Measurements from ENCODE around the gene USP33. TPM values are rescaled to one million over a fixed set of nuclear protein-coding genes. Genes with fewer than 3 reads are reported as not detected.

The USP33 gene
- total RNA-seq, 4 donors from 2014 or later, result 54.4 to 94.0 (median 84.6) TPM

- Histone ChIP-seq H3K36me3 (peaks cover 0 to 58% of the 10 kb centered on the region in 2 donors), H3K4me3 (no peak overlapping the region), H3K27ac (no peak overlapping the region), H3K4me1 (peaks cover 0 to 8% (median 0%) of the 10 kb centered on the region in 3 donors), H3K27me3 (no peaks in the 10 kb centered on the region), H3K9me3 (no peaks in the 10 kb centered on the region)
- 60 to 88% methylated on average over 1 of the region's 1 CpG for WGBS, 2 donors (ENCODE audit: low coverage in 1 of 2)
- ATAC-seq, result no peak
- no peak for TF ChIP-seq POLR2A (IDR thresholded peaks at IDR 0.05)
- TF ChIP-seq EP300 (IDR thresholded peaks at IDR 0.05), result no peak
- no peak for TF ChIP-seq POLR2AphosphoS5 (IDR thresholded peaks at IDR 0.05)
- TF ChIP-seq CTCF (IDR thresholded peaks at IDR 0.05), result no peak
Observed at GRCh38 chr1:77739235-77739634, 20.4 kb downstream of the USP33 start.

DNA sequence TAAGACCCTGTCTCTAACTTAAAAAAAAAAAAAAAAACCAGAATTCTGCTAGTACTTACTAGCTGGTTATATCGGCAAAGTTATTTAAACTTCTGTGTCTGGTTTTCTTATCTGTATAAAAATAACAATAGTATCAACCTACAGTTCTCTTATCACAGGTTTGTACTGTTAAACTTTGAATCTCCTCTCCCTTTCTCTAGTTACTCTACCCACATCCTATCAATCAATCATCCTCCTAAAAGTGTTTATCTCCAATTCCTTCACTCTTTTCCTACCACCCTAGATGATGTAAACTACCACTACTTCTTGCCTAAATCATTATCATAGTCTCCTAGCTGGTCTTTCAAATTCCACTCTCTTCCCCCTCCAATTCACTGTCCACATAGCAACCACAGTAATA is 27.6 kb downstream of the USP33 start:
- peaks cover 0 to 81% of the 10 kb centered on the region in 2 donors for H3K36me3 ChIP-seq
- no peak overlapping the region for H3K4me3 ChIP-seq
- H3K9me3 ChIP-seq, result no peaks in the 10 kb centered on the region
- no peak overlapping the region for H3K27ac ChIP-seq
- no peaks in the 10 kb centered on the region for H3K27me3 ChIP-seq
- TF ChIP-seq EP300 (IDR thresholded peaks at IDR 0.05) (no peak), CTCF (IDR thresholded peaks at IDR 0.05) (no peak), POLR2AphosphoS5 (IDR thresholded peaks at IDR 0.05) (no peak), POLR2A (IDR thresholded peaks at IDR 0.05) (no peak)
- H3K4me1 ChIP-seq, result no peaks in the 10 kb centered on the region
- ATAC-seq, result no peak
- WGBS, 2 donors (ENCODE audit: low coverage in 1 of 2), result 27 to 89% methylated on average over 1 of the region's 1 CpG

DNA sequence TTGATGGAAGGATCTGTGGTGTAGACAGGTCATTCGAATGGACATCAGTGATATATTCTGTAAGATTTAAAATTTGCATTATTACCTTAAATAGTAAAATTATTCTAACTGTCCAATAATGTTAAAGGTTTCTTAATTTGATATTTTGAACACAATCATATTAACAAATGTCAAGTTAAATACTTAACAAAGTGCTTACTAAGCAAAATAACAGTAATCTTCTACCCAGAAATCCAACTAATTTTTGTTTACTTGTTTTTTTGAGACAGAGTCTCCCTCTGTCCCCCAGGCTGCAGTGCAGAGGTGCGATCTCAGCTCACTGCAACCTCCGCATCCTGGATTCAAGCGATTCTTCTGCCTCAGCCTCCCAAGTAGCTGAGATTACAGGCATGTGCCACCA is 33.9 kb downstream of the USP33 start:
- no peak for TF ChIP-seq POLR2A (IDR thresholded peaks at IDR 0.05)
- no peak for TF ChIP-seq CTCF (IDR thresholded peaks at IDR 0.05)
- TF ChIP-seq POLR2AphosphoS5 (IDR thresholded peaks at IDR 0.05), result no peak
- TF ChIP-seq EP300 (IDR thresholded peaks at IDR 0.05), result no peak
- Histone ChIP-seq H3K27ac (no peak overlapping the region), H3K4me3 (no peak overlapping the region), H3K27me3 (no peaks in the 10 kb centered on the region), H3K9me3 (no peaks in the 10 kb centered on the region), H3K36me3 (peaks cover 10 to 98% of the 10 kb centered on the region in 2 donors), H3K4me1 (no peaks in the 10 kb centered on the region)
- ATAC-seq, result no peak
- 92 to 98% methylated on average over 4 of the region's 4 CpGs for WGBS, 2 donors (ENCODE audit: low coverage in 1 of 2)

DNA sequence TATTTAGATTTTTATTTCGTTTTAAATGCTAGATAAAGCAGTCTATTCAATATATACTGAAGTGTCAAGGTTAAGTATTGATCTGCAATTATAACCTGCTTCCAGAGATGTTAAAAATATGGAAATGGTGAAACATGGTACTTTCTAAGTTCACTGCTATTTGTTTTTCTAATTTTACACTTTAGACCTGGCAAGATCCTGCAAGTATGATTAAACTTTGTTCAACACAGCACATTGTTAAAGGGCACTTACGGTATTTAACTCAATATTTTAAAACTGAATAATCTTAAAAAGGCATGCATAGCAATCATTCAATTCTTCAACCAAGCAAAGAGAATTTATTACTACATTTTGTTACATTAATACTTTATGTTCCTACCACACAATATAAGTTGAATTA is 41.5 kb downstream of the USP33 start:
- WGBS, 2 donors (ENCODE audit: low coverage in 1 of 2), result 95 to 97% methylated on average over 2 of the region's 2 CpGs
- Histone ChIP-seq H3K9me3 (no peaks in the 10 kb centered on the region), H3K27ac (no peak overlapping the region), H3K4me1 (no peaks in the 10 kb centered on the region), H3K4me3 (no peak overlapping the region), H3K27me3 (no peaks in the 10 kb centered on the region), H3K36me3 (peaks cover 10 to 100% of the 10 kb centered on the region in 2 donors)
- no peak for ATAC-seq
- TF ChIP-seq POLR2A (IDR thresholded peaks at IDR 0.05) (no peak), CTCF (IDR thresholded peaks at IDR 0.05) (no peak), EP300 (IDR thresholded peaks at IDR 0.05) (no peak), POLR2AphosphoS5 (IDR thresholded peaks at IDR 0.05) (no peak)

DNA sequence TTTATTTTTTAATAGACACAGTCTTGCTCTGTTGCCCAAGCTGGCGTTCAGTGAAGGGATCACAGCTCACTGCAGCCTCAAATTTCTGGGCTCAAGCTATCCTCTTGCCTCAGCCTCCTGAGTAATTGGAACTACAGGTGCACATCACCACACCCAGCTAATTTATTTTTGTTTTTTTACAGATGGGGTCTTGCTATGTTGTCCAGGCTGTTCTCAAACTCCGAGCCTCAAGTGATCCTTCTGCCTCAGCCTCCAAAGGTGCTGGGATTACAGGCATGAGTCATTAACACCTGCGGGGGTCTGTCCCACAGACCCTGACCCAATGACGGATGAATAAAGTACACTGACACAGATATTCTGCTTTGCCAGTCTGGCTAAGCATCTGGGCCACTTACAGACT is 43.6 kb downstream of the USP33 start:
- Histone ChIP-seq H3K27me3 (no peaks in the 10 kb centered on the region), H3K4me3 (no peak overlapping the region), H3K9me3 (no peaks in the 10 kb centered on the region), H3K4me1 (no peaks in the 10 kb centered on the region), H3K27ac (no peak overlapping the region), H3K36me3 (peaks cover 6 to 100% of the 10 kb centered on the region in 2 donors)
- no peak for TF ChIP-seq POLR2A (IDR thresholded peaks at IDR 0.05)
- ATAC-seq, result no peak
- 92 to 100% methylated on average over 1 to 4 of the region's 4 CpGs for WGBS, 2 donors (ENCODE audit: low coverage in 1 of 2)
